Measurements from ENCODE around the gene SLC52A3.
"Not testable (repeated sequence)": the region's sequence is repeated elsewhere in the genome, so short reads cannot be mapped to it uniquely, and the experiment has no call there.

The SLC52A3 gene

DNA sequence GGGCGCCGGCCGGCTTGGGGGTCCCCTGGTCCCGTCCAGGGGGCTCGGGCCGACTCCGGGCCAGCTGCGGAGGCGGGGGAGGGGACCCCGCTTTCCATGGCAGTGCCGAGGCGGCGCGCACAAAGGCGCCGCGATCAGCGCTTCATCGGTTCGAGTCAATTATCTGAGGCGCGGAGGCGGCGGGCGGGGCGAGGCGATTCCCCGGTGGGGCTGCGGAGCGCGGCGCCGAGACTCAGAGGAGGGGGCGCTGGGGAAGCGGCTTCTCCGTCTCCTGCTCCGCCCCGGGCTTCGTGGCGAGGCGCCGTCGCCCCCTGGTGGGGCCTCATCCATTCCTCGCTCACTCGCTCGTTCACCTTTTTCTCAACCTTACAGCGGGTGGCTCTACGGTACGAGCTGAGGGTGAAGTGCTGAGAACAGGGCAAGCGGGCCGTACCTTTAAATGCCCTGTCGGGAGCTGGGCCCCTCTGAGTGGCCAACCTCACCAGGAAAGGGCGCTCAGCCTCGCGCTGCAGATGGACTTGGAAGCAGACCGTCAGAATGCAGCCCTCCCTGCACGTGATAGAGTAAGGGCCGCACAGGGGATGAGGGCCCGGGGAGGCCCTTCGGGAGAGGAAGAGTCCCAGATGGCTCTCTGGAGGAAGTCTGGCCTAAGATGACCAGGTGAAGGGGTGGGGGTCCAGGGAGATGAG, 39.9 kb downstream of the SLC52A3 start:
- no peak for TF ChIP-seq POLR2A (IDR thresholded peaks at IDR 0.05; ENCODE audit: low read depth, low read length)
- no peak for FAIRE-seq
- no peak for DNase-seq (ENCODE audit: insufficient read length, low spot score)

DNA sequence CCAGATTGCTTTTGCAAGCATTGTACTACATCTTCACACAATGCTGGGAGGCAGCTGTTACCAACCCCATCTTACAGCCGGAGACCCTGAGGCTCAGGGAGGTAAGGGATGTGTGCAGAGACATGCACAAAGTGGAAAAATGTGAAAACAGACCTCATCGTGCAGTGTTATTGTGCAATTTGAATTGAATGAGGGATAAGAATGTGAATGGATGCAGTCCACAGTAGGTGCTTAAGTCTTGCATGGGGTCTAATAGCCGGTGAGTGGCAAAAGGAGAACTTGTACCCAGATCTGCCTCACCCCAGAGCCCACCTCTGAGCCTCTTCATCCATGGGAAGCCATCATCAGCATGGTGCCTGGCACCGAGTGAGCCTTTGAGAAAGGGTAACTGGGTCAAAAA, 42.1 kb downstream of the SLC52A3 start:
- DNase-seq (ENCODE audit: insufficient read length, low spot score), result no peak
- no peak for FAIRE-seq
- no peak for TF ChIP-seq POLR2A (IDR thresholded peaks at IDR 0.05; ENCODE audit: low read depth, low read length)

DNA sequence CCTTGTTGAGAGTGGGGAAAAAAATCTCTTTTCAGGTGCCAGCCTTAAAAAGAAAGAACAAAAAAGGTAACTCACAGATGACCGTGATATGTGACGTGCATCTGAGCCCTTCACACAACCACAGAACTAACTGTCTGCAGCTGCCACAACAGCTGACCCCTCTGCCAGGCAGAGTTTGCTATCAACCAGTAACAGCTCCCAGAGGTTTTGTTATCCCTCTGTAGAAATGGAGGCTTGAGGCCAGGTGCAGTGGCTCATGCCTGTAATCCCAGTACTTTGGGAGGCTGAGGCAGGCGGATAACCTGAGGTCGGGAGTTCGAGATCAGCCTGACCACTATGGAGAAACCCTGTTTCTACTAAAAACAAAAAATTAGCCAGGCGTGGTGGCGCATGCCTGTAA, 42.8 kb downstream of the SLC52A3 start:
- DNase-seq (ENCODE audit: insufficient read length, low spot score) (no peak), FAIRE-seq (no peak)
- TF ChIP-seq POLR2A (IDR thresholded peaks at IDR 0.05; ENCODE audit: low read depth, low read length), result no peak

DNA sequence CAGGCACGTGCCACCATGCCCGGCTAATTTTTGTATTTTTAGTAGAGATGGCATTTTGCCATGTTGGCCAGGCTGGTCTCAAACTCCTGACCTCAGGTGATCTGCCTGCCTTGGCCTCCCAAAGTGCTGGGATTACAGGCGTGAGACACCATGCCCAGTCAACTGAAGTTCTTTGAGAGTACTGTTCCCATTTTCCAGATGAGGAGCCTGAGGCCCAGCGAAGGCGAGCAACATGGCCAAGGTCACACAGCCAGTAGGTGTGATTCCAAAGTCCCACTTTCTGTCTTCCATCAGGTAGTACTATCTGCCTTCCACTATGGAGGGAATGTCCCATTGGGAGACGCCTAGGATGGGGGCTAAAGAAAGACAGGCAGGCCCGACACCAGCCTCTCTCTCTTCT, 43.5 kb downstream of the SLC52A3 start:
- DNase-seq (ENCODE audit: insufficient read length, low spot score); FAIRE-seq: not testable (repeated sequence)

DNA sequence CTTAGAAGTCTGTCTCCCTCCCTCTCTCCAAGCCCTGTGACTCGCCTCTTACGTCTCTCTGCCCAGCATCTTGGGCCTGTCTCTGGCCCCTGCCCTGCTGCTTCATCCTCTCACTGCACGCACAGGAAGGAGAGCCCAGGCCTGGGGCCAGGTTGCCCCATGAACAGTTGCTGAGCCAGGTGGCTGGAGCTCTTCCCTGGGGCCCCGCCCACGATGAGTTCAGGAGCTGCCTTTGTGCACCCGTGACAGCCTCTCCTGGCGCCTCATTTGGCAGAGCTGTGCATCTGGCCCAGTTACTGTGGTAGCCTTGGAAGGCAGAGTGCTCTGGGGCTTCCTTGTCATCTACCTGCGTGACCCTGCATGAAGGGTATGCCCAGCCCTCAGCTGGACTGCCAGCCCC, 44.5 kb downstream of the SLC52A3 start:
- DNase-seq (ENCODE audit: insufficient read length, low spot score), result no peak
- no peak for FAIRE-seq
- no peak for TF ChIP-seq POLR2A (IDR thresholded peaks at IDR 0.05; ENCODE audit: low read depth, low read length)

DNA sequence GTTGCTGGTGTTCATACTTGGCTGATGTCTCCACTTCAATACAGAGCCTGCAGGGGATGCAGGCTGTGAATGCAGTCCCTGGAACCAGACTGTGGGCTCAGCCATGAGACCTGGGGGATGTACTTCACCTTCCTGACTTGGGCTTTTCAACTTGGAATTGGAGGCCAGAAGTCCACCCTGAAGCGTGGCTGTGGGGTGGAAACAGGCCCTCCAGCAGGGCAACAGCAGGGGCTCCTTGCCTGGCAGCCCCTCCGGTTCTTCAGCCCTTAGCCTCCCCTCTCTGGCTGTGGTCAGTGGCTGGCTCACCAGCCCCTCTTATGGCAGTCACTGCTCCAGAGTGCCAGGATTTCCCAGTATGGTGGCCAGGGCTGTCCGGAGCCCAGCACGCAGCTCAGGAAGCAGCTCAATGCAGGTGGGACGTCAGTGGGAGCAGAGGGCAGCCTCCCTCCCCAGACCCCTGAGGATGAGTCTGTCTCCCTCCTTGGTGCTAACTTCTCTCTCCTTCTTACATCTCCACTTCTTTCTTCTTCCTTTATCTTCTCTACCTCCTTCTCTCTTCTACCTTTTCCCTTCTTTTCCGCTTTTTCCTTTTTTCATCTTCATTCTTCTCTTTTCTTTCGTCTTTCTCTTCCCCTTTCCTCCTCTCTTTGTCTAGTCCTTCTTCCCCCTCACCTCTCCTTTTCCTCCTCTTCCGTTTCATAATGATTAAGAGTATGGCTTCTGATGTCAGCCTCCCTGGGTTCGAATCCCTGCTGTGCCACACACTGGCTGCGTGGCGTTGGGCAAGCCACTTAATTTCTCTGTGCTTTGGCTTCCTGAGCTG, 45.3 kb downstream of the SLC52A3 start:
- FAIRE-seq, result no peak
- DNase-seq (ENCODE audit: insufficient read length, low spot score), result no peak
- TF ChIP-seq POLR2A (IDR thresholded peaks at IDR 0.05; ENCODE audit: low read depth, low read length), result no peak

DNA sequence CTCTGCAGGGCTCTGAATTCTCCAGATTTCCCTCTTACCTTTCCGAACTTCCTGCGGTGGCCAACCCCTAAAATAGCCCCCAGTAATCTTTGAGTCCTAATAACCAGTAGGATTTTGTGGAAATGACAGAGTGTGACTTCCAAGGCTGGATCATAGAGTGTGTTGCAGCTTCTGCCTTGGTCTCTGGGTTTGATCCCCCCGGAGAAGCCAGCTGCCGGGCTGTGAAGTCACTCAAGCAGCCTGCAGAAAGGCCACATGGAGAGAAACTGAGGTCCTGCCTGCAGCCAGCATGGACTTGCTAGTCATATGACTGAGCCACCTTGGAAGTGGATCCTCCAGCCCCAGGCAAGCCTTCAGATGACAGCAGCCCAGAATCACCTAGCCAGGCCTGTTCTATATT, 46.4 kb downstream of the SLC52A3 start:
- no peak for DNase-seq (ENCODE audit: insufficient read length, low spot score)
- TF ChIP-seq POLR2A (IDR thresholded peaks at IDR 0.05; ENCODE audit: low read depth, low read length), result no peak
- FAIRE-seq, result no peak

DNA sequence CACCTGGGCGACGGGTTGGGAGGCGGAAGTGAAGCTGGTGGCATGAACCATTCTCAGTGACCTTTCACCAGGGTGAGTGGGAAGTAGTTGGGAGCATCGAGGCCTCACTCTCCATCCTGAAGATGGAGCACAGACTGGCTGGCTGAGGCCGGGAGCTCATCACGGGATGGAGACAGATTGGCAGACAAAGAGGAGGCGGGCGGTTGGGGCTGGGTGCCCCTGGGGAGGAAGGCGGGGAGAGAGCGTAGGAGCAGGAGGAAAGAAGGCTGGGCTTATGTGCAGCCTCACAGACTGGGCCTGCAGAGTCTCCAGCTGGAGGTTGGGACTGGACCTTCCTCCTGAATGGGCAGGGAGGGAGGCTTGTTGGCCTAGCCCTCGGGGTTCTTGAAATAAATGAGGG, 48.5 kb downstream of the SLC52A3 start:
- no peak for DNase-seq (ENCODE audit: insufficient read length, low spot score)
- no peak for FAIRE-seq

DNA sequence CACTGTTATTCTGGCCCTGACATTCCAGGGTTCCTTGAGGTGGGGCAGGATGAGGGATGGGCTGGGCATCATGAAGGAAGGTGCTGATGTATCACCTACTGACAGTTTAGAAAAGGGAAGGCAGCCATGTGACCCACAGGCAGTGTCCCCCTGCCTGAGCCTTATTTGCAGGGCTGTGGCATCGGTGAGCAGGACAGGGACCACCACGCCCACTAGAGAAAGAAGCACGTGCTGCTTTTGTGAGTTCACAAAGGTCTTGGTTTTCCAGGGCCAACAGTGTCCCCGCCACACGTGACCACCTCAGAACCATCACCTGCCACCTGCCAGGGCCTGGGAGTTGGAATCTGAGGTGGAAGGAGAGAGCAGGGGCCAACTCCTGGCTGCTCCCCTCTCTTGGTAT, 49.2 kb downstream of the SLC52A3 start:
- no peak for FAIRE-seq
- no peak for TF ChIP-seq POLR2A (IDR thresholded peaks at IDR 0.05; ENCODE audit: low read depth, low read length)
- DNase-seq (ENCODE audit: insufficient read length, low spot score), result no peak

More for the DNA sequence above, 48.5 kb downstream of the SLC52A3 start:
- TF ChIP-seq POLR2A (IDR thresholded peaks at IDR 0.05; ENCODE audit: low read depth, low read length), result no peak

DNA sequence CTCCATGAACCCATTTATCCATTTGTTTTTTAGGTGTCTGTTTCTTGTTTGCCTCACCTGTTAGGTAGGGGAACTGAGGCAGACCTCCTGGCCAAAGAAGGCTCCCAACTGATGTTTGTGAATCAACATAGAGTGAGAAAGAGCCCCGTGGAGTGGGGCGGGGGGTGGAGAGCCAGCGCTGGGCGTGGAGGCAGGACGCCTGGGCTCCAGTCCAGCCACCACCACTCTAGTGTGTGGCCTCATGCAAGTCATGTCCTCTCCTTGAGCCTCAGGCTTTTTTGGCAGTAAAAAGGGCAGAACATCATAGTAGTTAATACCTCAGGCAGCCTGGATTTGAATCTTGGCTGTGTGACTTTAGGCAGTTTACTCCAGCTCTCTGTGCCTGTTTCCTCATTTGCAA, 50.5 kb downstream of the SLC52A3 start:
- TF ChIP-seq POLR2A (IDR thresholded peaks at IDR 0.05; ENCODE audit: low read depth, low read length), result no peak
- DNase-seq (ENCODE audit: insufficient read length, low spot score) (no peak), FAIRE-seq (no peak)

DNA sequence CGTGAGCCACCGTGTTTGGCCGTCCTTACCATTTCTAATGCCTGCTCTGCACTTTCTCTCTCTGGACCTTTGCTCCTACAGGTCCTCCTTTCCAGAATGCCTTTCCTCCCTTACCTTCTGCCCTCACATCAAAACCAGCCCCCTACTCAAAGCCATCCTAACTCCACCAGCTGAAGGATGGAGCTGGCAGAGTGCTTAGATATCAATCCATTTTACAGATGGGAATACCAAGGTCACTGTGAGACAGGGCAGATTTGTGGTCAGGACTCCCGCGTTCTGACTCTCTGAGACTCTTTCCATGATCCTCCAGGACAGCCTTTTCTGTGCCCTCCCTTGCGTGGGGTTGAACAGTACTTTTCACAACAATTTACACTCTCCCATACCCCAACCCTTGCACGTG, 51.0 kb downstream of the SLC52A3 start:
- no peak for DNase-seq (ENCODE audit: insufficient read length, low spot score)
- no peak for FAIRE-seq
- no peak for TF ChIP-seq POLR2A (IDR thresholded peaks at IDR 0.05; ENCODE audit: low read depth, low read length)

DNA sequence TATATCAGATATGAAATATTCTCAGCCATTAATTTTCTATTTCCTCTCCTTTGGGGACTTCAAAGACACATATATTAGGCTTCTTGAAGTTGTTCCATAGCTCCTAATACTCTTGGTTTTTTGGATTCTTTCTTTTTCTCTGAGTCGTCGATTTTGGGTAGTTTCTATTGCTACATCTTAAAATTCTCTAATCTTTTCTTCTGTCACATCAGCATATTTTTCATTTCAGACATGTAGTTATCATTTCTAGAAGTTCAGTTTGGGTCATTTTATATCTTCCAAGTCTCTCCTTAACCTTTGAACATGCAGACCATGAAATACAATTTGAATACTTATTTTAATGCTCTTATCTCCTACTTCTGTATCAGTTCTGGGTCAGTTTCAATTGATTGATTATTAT, 53.8 kb downstream of the SLC52A3 start:
- FAIRE-seq (no peak), DNase-seq (ENCODE audit: insufficient read length, low spot score) (no peak)
- no peak for TF ChIP-seq POLR2A (IDR thresholded peaks at IDR 0.05; ENCODE audit: low read depth, low read length)

DNA sequence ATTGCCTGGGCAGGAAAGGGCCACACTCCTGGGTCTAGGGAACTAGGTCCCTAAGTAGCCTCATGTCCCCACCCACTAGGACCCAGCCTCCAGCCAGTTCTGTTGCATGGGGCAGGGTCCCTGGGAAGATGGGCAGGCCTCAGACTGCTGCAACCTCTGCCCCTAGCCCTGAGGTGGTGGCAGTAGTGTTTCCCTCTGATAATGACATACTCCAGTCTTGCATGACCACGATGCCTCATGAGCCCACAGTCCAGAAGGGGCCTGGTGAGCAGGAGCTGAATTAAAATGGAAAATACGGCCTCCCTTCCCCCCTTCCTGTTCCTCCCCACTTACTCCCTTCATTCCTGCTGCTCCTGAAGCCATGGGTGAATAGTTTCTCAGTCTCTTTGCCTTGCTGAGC, 56.7 kb downstream of the SLC52A3 start:
- no peak for FAIRE-seq
- no peak for DNase-seq (ENCODE audit: insufficient read length, low spot score)
- no peak for TF ChIP-seq POLR2A (IDR thresholded peaks at IDR 0.05; ENCODE audit: low read depth, low read length)

DNA sequence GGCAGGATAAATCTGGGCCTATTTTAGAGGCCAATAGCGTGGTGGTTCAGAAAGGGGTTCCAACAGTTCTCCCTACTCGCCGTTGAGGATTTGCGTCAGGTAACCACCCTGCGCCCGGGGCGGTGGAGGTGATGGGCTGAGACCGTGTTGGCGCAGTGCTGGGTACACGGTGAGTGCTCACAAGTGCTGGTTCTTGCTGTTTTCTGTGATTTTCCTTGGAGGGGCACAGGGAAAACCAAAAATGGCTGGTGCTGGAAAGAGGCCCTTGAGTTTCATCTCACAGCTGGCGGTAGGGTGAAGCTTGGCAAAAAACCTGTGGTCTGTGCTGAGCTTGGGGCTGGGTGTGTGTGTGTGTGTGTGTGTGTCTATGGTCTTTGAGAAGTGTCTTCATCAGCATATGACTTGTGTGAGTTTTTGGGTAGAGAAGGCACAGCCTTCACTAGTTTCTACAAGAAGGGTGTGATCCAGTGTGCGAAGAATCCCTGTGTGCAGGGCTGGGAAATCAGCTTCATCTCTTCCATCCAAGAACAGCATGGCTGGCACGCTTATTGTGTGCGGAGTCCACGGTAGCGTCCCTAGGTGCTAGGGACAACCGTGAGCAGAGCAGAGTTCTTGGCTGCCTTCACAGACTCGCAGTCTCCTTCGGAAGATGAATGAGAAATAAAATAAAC, 57.4 kb downstream of the SLC52A3 start:
- no peak for TF ChIP-seq POLR2A (IDR thresholded peaks at IDR 0.05; ENCODE audit: low read depth, low read length)
- FAIRE-seq, result no peak

More for the DNA sequence above, 57.4 kb downstream of the SLC52A3 start:
- no peak for DNase-seq (ENCODE audit: insufficient read length, low spot score)
